Fibroblast of skin of scalp (primary cell): ENCODE results near the gene ZNF432. TPM values are rescaled to one million over a fixed set of nuclear protein-coding genes. Genes with fewer than 3 reads are reported as not detected.
A peak's percentile ranks its signal among the peaks of the same experiment; 100 is the strongest.
"Not testable (repeated sequence)": the region's sequence is repeated elsewhere in the genome, so short reads cannot be mapped to it uniquely, and the experiment has no call there.

Experiments
- DNase-seq: peaks from one replicate; pipeline ENCODE4 v3.0.0-alpha.2; 2013
- polyA plus RNA-seq, 2 experiments: library from polyadenylated mRNA; unstranded; fragments of 120-200 nt; gene quantifications; one replicate each; pipeline ENCODE4 v1.2.1, GENCODE V29; 2013; ENCODE audit not compliant: insufficient read length in 2 of 2

Gene ZNF432
- 6.6 TPM for polyA plus RNA-seq (2013, experiment 1 of 2; ENCODE audit: insufficient read length)
- polyA plus RNA-seq (2013, experiment 2 of 2; ENCODE audit: insufficient read length): 6.3 TPM

- DNase-seq: peak; percentile 94
Measured at GRCh38 chr19:52048555-52049501, at the start of gene ZNF432. Gene ZNF432, minus strand, starts transcription at chr19:52048838. Its CDS starts 1,970 bp downstream, at chr19:52046868.

- DNase-seq: not testable (repeated sequence)
Measured at GRCh38 chr19:52096416-52096815, 47.8 kb upstream of the ZNF432 start.

- peak; percentile 94 for DNase-seq
Measured at GRCh38 chr19:52095172-52096014, 46.8 kb upstream of the ZNF432 start, which contains the start of gene ZNF841. Gene ZNF841, minus strand, starts transcription at chr19:52095765. Its CDS starts 10,964 bp downstream, at chr19:52084801.

- no peak for DNase-seq
Measured at GRCh38 chr19:52094526-52095130, 46.0 kb upstream of the ZNF432 start.

- DNase-seq: no peak
Measured at GRCh38 chr19:52086481-52086880, 37.8 kb upstream of the ZNF432 start.

- no peak for DNase-seq
Measured at GRCh38 chr19:52070496-52070895, 21.9 kb upstream of the ZNF432 start.

DNA sequence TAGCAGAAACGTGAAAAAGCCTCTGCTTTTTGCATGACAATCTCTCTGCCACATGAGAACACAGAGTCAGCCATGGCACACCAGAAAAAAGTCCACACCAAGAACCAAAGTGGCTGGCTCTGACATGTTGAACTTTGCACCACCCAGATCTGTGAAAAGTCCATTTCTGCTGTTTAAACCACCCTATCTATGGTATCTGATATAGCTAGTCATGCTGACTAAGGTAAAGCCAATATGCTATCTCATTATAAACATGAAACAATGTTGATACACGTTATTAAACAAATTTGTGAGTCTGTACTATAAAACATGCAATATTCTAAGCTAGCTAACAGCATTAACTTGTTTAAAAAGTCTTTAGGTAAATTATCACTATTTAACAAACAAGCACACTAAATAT lies 21.0 kb upstream of the ZNF432 start:
- DNase-seq: no peak

DNA sequence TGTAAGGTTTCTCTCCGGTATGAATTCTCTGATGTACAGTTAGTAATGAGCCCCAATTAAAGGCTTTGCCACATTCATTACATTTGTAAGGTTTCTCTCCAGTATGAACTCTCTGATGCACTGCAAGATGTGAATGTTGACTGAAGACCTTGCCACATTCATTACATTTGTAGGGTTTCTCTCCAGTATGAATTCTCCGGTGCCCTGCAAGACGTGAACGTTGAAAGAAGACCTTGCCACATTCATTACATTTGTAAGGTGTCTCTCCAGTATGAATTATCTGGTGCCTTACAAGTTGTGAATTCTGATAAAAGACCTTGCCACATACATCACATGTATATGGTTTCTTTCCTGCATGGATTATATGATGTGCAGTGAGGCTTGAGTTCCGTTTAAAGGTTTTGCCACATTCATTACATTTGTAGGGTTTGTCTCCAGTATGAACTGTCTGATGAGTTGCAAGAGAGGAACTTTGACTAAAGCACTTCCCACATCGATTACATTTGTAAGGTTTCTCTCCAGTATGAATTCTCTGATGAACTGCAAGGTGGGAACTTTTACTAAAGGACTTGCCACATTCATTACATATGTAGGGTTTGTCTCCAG lies 17.7 kb upstream of the ZNF432 start:
- DNase-seq: no peak

DNA sequence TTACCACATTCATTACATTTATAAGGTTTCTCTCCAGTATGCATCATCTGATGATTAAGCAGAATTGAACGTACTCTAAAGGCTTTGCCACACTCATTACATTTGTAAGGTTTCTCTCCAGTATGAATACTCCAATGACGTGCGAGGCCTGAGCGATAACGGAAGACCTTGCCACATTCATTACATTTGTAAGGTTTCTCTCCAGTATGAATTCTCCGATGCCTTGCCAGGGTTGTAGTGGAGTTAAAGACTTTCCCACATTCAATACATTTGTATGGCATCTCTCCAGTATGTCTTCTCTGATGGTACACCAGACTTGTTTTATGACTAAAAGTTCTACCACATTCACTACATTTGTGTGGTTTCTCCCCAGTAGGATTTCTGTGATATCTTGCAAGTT lies 16.8 kb upstream of the ZNF432 start:
- DNase-seq: no peak

GRCh38 chr19:52056480-52056879 lies 7.8 kb upstream of the ZNF432 start:
- DNase-seq: not testable (repeated sequence)

DNA sequence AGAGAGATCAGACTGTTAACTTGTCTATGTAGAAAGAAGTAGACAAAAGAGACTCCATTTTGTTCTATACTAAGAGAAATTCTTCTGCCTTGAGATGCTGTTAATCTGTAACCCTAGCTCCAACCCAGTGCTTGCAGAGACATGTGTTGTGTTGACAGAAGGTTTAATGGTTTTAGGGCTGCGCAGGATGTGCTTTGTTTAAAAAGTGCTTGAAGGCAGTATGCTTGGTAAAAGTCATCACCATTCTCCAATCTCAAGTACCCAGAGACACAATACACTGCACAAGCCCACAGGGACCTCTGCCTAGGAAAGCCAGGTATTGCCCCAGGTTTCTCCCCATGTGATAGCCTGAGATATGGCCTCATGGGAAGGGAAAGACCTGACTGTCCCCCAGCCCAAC lies 3.1 kb upstream of the ZNF432 start:
- not testable (repeated sequence) for DNase-seq

DNA sequence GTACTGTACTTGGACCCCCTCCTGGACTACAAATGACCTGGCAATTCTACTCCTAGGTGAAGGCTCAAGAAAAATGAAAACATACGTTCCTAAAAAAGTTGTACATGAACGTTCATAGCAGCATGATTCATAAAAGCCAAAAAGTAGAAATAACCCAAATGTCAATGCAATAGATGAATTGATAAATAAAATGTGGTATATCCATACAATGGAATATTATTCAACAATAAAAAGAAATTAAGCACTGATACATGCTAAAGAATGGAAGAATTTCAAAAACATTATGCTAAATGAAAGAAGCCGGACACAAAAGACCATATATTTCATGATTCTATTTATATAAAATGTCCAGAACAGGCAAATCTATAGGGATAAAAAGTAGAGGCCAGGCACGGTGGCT lies 9.5 kb downstream of the ZNF432 start:
- no peak for DNase-seq

DNA sequence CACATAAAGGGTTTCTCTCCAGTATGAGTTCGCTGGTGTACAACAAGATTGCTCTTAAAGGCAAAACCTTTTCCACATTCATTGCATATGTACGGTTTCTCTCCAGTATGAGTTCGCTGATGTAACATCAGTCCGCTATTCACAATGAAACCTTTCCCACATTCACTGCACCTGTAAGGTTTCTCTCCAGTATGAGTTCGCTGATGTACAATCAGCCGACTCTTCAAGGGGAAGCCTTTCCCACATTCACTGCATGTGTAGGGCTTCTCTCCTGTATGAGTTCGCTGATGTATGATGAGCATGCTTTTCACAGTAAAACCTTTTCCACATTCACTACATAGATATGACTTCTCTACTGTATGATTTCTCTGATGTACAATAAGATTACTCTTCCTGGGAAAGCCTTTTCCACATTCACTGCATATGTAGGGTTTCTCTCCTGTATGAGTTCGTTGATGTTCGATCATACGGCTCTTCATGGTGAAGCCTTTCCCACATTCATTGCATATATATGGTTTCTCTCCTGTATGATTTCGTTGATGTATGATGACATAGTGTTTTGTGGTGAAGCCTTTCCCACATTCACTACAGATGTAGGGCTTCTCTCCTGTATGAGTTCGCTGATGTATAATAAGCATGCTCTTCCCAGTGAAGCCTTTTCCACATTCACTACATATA lies 14.4 kb downstream of the ZNF432 start:
- DNase-seq: no peak

- DNase-seq: no peak
Measured at GRCh38 chr19:52028780-52029123, 19.9 kb downstream of the ZNF432 start.

- peak; percentile 90 for DNase-seq
Measured at GRCh38 chr19:52028027-52028779, 20.4 kb downstream of the ZNF432 start, which contains the start of gene ZNF614. Gene ZNF614, minus strand, starts transcription at chr19:52028379. Its CDS starts 2,634 bp downstream, at chr19:52025745.

GRCh38 chr19:52026255-52026990 lies 22.2 kb downstream of the ZNF432 start:
- not testable (repeated sequence) for DNase-seq

DNA sequence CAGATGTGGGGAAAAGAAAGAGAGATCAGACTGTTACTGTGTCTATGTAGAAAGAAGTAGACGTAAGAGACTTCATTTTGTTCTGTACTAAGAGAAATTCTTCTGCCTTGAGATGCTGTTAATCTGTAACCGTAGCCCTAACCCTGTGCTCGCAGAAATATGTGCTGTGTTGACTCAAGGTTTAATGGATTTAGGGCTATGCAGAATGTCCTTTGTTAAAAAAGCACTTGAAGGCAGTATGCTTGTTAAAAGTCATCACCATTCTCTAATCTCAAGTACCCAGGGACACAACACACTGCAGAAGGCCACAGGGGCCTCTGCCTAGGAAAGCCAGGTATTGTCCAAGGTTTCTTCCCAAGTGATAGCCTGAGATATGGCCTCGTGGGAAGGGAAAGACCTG lies 24.2 kb downstream of the ZNF432 start:
- not testable (repeated sequence) for DNase-seq

DNA sequence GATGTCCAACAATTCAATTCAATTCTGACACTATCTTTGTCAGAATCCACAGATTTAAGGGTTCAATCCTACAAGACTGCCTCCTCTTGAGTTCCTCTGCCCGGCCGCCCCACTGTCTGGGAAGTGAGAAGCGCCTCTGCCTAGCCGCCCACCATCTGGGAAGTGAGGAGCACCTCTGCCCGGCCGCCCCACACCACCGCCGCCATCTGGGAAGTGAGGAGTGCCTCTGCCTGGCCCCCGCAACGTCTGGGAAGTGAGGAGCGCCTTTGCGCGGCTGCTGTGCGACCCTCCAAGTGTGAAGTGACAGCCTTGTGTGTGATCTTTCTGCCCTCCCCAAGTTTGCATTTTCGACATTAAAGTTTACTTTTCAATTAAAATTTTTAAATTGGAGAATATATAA lies 26.4 kb downstream of the ZNF432 start:
- DNase-seq: no peak

DNA sequence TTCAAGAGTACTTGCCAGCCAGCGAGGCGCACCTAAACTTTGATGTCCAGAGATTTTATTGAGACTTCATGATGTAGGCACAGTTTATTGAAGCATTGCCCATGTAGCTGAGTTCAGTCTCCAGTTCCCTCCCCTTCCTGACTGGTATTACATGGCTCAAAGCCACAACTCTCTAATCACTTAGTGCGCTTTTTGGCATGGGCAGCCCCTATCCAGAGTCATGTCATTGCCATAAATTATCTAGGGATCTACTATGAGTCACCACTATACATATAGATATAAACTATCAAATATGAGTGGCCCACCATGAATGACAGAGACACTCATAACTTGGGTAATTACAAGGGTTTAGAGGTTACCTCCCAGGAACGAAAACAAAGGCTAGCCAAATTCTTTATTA lies 28.1 kb downstream of the ZNF432 start:
- DNase-seq: no peak

- DNase-seq: no peak
Measured at GRCh38 chr19:52010674-52011073, 38.0 kb downstream of the ZNF432 start.
